Measurements from ENCODE around the gene CA10.

DNA sequence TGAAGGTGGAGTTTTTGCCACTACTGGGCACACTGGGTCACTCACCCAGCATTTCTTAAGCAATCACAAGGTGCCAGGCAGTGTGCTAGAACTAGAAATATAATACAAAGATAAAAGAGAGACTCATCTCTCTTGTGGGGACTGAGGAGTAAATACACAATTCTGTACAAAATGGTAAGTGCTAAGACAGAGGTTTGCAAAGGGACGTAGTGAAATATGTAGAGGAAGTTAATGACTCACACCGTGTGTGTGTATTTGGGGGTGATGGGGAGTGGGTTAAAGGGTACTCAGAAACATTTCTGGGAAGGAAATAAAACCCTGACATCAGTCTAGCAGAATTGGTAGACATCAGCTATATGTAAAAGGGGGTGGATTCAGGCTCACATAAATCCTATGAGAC, 389.3 kb downstream of the CA10 start:
- TF ChIP-seq EZH2 (IDR thresholded peaks at IDR 0.05; ENCODE audit: borderline replicate concordance, low read depth, low read length, severe bottlenecking) (no peak), POLR2A (IDR thresholded peaks at IDR 0.05; ENCODE audit: low read depth, low read length) (no peak), MYC (IDR thresholded peaks at IDR 0.05; ENCODE audit: low read depth, low read length) (no peak), POLR2AphosphoS5 (IDR thresholded peaks at IDR 0.05; ENCODE audit: insufficient read depth, low read depth, low read length) (no peak), GATA2 (IDR thresholded peaks at IDR 0.05; ENCODE audit: insufficient read depth, insufficient read length, low read depth, low read length) (no peak), FOS (IDR thresholded peaks at IDR 0.05; ENCODE audit: borderline replicate concordance, insufficient read depth, low read length) (no peak)
- TF ChIP-seq, protein P1, sequence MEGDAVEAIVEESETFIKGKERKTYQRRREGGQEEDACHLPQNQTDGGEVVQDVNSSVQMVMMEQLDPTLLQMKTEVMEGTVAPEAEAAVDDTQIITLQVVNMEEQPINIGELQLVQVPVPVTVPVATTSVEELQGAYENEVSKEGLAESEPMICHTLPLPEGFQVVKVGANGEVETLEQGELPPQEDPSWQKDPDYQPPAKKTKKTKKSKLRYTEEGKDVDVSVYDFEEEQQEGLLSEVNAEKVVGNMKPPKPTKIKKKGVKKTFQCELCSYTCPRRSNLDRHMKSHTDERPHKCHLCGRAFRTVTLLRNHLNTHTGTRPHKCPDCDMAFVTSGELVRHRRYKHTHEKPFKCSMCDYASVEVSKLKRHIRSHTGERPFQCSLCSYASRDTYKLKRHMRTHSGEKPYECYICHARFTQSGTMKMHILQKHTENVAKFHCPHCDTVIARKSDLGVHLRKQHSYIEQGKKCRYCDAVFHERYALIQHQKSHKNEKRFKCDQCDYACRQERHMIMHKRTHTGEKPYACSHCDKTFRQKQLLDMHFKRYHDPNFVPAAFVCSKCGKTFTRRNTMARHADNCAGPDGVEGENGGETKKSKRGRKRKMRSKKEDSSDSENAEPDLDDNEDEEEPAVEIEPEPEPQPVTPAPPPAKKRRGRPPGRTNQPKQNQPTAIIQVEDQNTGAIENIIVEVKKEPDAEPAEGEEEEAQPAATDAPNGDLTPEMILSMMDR (IDR thresholded peaks at IDR 0.05; ENCODE audit: extremely low read depth in 1 of 2, insufficient read depth in 1 of 2, low read depth in 1 of 2, low read length in 2 of 2): no peak
- TF ChIP-seq, protein P2, sequence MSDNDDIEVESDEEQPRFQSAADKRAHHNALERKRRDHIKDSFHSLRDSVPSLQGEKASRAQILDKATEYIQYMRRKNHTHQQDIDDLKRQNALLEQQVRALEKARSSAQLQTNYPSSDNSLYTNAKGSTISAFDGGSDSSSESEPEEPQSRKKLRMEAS (IDR thresholded peaks at IDR 0.05; ENCODE audit: insufficient read depth, insufficient read length): no peak
